Karpas-422 (cell line): ENCODE measurements around the gene CRTAC1. TPM values are rescaled to one million over a fixed set of nuclear protein-coding genes. Genes with fewer than 3 reads are reported as not detected.

ENCODE experiments used
- DNase-seq: peaks from one replicate; pipeline ENCODE4 v3.0.0-alpha.2; 2015
- H2AFZ ChIP-seq: fragments of 200-600 bp; sonication (generic); 2 replicates; pipeline ENCODE4 v1.6.1; 2014; ENCODE audit warnings: antibody characterized with exemption, low read length, mixed read lengths
- H3K27ac ChIP-seq: fragments of 200-600 bp; sonication (generic); 2 replicates; pipeline ENCODE4 v1.5.1; 2014; ENCODE audit warnings: mild to moderate bottlenecking, low read length, moderate library complexity
- H3K27me3 ChIP-seq: fragments of 200-600 bp; sonication (generic); 2 replicates; pipeline ENCODE4 v1.6.1; 2014; ENCODE audit warnings: low read length, mixed read lengths
- H3K36me3 ChIP-seq: fragments of 200-600 bp; sonication (generic); 2 replicates; pipeline ENCODE4 v1.6.1; 2014; ENCODE audit warnings: low read length, mixed read lengths; ENCODE audit not compliant: insufficient read depth
- H3K4me1 ChIP-seq: fragments of 200-600 bp; sonication (generic); 2 replicates; pipeline ENCODE4 v1.6.1; 2014; ENCODE audit warnings: mild to moderate bottlenecking, low read length, mixed read lengths
- H3K4me2 ChIP-seq: fragments of 200-600 bp; sonication (generic); 2 replicates; pipeline ENCODE4 v1.6.1; 2014; ENCODE audit warnings: low read length, low read depth, mild to moderate bottlenecking; ENCODE audit not compliant: poor library complexity, severe bottlenecking
- H3K4me3 ChIP-seq: fragments of 200-600 bp; sonication (generic); 2 replicates; pipeline ENCODE4 v1.5.1; 2014; ENCODE audit warnings: mild to moderate bottlenecking, antibody characterized with exemption, low read length, mixed read lengths
- H3K79me2 ChIP-seq: fragments of 200-600 bp; sonication (generic); 2 replicates; pipeline ENCODE4 v1.6.1; 2014; ENCODE audit warnings: mild to moderate bottlenecking, low read length, mixed read lengths
- H3K9ac ChIP-seq: fragments of 200-600 bp; sonication (generic); 2 replicates; pipeline ENCODE4 v1.6.0; 2014; ENCODE audit warnings: low read length
- H3K9me2 ChIP-seq: fragments of 200-600 bp; sonication (generic), shearing (Covaris generic); replicated peaks from 2 replicates; pipeline ENCODE4 v1.6.0; 2014; ENCODE audit warnings: mild to moderate bottlenecking, low read length, moderate library complexity; ENCODE audit not compliant: insufficient read depth
- H3K9me3 ChIP-seq: fragments of 300-700, 200-600 bp; sonication (generic); 2 replicates; pipeline ENCODE4 v1.6.1; 2014; ENCODE audit warnings: low read length, mixed read lengths
- H4K20me1 ChIP-seq: fragments of 200-600 bp; sonication (generic); 2 replicates; pipeline ENCODE4 v1.6.1; 2014; ENCODE audit warnings: mild to moderate bottlenecking, antibody characterized with exemption, low read length, low read depth; ENCODE audit not compliant: insufficient read depth
- total RNA-seq: library from RNA; depleted of rRNA; stranded (reverse); fragments of >200 nt; shearing (Covaris generic); gene quantifications from 2 replicates; pipeline ENCODE4 v1.2.3, GENCODE V29; 2014; ENCODE audit warnings: low replicate concordance

CRTAC1 gene
- total RNA-seq, 1 experiment from 2014 or later = not detected

GRCh38 chr10:97870990-97871389 lies 159.4 kb downstream of the CRTAC1 start:
- Histone ChIP-seq H4K20me1 (no peaks in the 10 kb centered on the region), H3K9me3 (no peaks in the 10 kb centered on the region), H3K9ac (no peak overlapping the region), H2AFZ (no peak overlapping the region), H3K79me2 (no peaks in the 10 kb centered on the region), H3K9me2 (no peaks in the 10 kb centered on the region), H3K36me3 (no peaks in the 10 kb centered on the region), H3K27ac (no peak overlapping the region), H3K4me1 (no peaks in the 10 kb centered on the region), H3K4me2 (no peak overlapping the region), H3K4me3 (no peak overlapping the region), H3K27me3 (no peaks in the 10 kb centered on the region)
- DNase-seq = no peak

- Histone ChIP-seq H4K20me1 (no peaks in the 10 kb centered on the region), H3K9me3 (no peaks in the 10 kb centered on the region), H2AFZ (no peak overlapping the region), H3K27ac (no peak overlapping the region), H3K27me3 (no peaks in the 10 kb centered on the region), H3K9ac (no peak overlapping the region), H3K36me3 (no peaks in the 10 kb centered on the region), H3K4me2 (no peak overlapping the region), H3K4me1 (no peaks in the 10 kb centered on the region), H3K79me2 (no peaks in the 10 kb centered on the region), H3K4me3 (no peak overlapping the region), H3K9me2 (no peaks in the 10 kb centered on the region)
- DNase-seq = peak; percentile 75
These were observed 161.1 kb downstream of the CRTAC1 start for GRCh38 chr10:97869091-97870042.

- H3K9me3 ChIP-seq = no peaks in the 10 kb centered on the region
- no peak overlapping the region for H3K4me3 ChIP-seq
- H3K36me3 ChIP-seq = no peaks in the 10 kb centered on the region
- no peak overlapping the region for H3K4me2 ChIP-seq
- no peaks in the 10 kb centered on the region for H3K79me2 ChIP-seq
- no peak overlapping the region for H2AFZ ChIP-seq
- no peak overlapping the region for H3K9ac ChIP-seq
- H4K20me1 ChIP-seq = no peaks in the 10 kb centered on the region
- no peaks in the 10 kb centered on the region for H3K9me2 ChIP-seq
- H3K27ac ChIP-seq = no peak overlapping the region
- DNase-seq = no peak
- H3K27me3 ChIP-seq = no peaks in the 10 kb centered on the region
- no peaks in the 10 kb centered on the region for H3K4me1 ChIP-seq
These were observed 162.2 kb downstream of the CRTAC1 start for GRCh38 chr10:97868134-97868685.

DNA sequence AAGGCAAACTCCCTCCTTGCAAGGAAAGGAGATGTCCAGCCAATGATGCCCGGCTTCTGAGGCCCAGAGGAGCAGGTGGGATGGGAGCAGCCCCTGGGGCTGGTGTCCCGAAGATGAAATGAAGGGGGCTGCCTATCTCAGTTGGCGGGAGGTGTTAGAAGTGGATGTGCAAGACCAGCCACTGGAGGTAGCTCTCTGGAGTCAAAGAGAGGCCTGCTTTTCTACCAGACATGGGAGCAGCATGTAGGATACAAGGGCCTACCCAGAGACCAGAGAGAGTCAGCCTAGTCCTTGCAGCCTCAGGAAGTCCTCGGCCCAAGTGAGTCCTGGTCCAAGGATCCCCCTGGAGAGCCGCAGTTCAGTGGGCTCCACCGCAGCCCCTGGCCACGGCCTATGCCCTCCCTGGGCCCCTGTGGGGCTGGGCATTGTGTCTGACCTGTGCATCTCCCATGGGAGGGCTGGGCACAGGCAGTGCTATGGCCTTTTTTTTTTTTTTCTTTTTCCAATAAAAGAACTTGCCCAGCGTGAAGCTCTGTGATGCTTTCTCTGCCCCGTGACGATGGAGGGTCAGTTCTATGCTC lies 163.1 kb downstream of the CRTAC1 start:
- Histone ChIP-seq H3K4me1 (no peaks in the 10 kb centered on the region), H3K79me2 (no peaks in the 10 kb centered on the region), H3K36me3 (no peaks in the 10 kb centered on the region), H3K4me3 (no peak overlapping the region), H2AFZ (no peak overlapping the region), H3K27ac (no peak overlapping the region), H3K4me2 (no peak overlapping the region), H3K9me3 (no peaks in the 10 kb centered on the region), H3K9ac (no peak overlapping the region), H3K9me2 (no peaks in the 10 kb centered on the region), H3K27me3 (no peaks in the 10 kb centered on the region), H4K20me1 (no peaks in the 10 kb centered on the region)
- no peak for DNase-seq

DNA sequence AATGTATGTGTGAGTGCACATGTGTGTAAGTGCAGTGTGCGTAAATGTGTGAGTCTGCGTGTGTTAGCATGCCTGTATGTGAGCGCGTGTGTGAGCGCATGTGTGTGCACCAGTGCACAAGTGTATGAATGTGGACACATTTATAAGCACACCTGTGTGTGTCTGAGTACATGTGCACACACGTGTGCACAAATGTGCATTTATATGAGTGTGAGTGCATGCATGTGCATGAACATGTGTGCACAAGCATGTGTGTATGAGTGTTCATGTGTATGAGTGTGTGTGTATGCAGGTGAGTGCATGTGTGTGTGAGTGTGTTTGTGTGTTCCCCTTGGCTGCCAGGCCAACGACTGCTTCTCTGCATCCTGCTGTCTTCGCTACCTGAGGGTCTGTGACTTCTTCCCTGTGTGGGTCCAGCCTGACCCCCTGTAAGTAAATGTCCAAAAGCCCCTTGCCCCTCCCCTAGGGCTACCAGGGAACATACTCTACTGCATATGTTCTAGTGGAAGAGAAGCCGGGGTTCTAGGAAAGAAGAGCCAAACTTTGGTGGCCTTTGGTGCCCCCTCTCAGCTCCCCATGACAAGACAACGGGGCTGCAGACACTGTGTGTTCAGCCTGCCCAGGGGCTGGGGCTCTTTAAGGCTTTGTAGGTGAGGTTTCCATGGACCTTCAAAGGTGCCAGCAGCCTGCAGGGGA lies 163.7 kb downstream of the CRTAC1 start:
- no peaks in the 10 kb centered on the region for H3K36me3 ChIP-seq
- H3K9me3 ChIP-seq = no peaks in the 10 kb centered on the region
- no peak overlapping the region for H3K9ac ChIP-seq

GRCh38 chr10:97865488-97865887 lies 164.9 kb downstream of the CRTAC1 start:
- no peaks in the 10 kb centered on the region for H3K9me2 ChIP-seq
- no peaks in the 10 kb centered on the region for H3K4me1 ChIP-seq
- H3K27me3 ChIP-seq = no peaks in the 10 kb centered on the region
- H4K20me1 ChIP-seq = no peaks in the 10 kb centered on the region
- no peak for DNase-seq
- H3K36me3 ChIP-seq = no peaks in the 10 kb centered on the region
- no peak overlapping the region for H3K4me3 ChIP-seq
- no peaks in the 10 kb centered on the region for H3K9me3 ChIP-seq
- H3K27ac ChIP-seq = no peak overlapping the region
- H2AFZ ChIP-seq = no peak overlapping the region
- H3K79me2 ChIP-seq = no peaks in the 10 kb centered on the region
- H3K9ac ChIP-seq = no peak overlapping the region
- no peak overlapping the region for H3K4me2 ChIP-seq

More for the DNA sequence above, 163.7 kb downstream of the CRTAC1 start:
- no peaks in the 10 kb centered on the region for H3K79me2 ChIP-seq
- no peaks in the 10 kb centered on the region for H4K20me1 ChIP-seq
- H3K27ac ChIP-seq = no peak overlapping the region
- H3K27me3 ChIP-seq = no peaks in the 10 kb centered on the region
- H3K4me3 ChIP-seq = no peak overlapping the region
- no peak for DNase-seq
- no peak overlapping the region for H3K4me2 ChIP-seq
- no peak overlapping the region for H2AFZ ChIP-seq
- H3K9me2 ChIP-seq = no peaks in the 10 kb centered on the region
- H3K4me1 ChIP-seq = no peaks in the 10 kb centered on the region

- Histone ChIP-seq H3K27ac (no peak overlapping the region), H3K27me3 (no peaks in the 10 kb centered on the region), H3K4me1 (no peaks in the 10 kb centered on the region), H3K9me2 (no peaks in the 10 kb centered on the region), H3K4me2 (no peak overlapping the region), H4K20me1 (no peaks in the 10 kb centered on the region), H2AFZ (no peak overlapping the region), H3K9me3 (no peaks in the 10 kb centered on the region), H3K4me3 (no peak overlapping the region), H3K79me2 (no peaks in the 10 kb centered on the region), H3K36me3 (no peaks in the 10 kb centered on the region), H3K9ac (no peak overlapping the region)
- DNase-seq = no peak
These were observed 166.6 kb downstream of the CRTAC1 start for GRCh38 chr10:97863808-97864207.

DNA sequence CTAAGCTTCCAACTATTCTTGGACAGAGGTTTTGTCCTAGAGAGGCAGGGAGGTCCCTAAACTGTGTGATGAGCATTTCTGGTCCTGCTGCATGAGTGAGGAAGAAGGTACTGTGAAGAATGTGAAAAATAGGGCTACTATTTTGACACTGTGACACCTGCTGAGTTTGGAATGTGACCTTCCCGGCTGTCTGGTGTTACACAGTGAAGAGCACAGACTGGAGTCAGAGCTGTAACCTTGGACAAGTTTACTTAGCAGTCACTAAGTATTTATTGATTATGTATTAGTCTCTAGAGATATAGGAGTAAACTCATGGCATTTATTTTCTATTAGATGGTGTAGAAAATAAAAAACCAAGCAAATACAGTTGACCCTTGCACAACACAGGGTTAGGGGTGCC lies 168.5 kb downstream of the CRTAC1 start:
- no peak for DNase-seq
- Histone ChIP-seq H3K9me3 (no peaks in the 10 kb centered on the region), H3K4me2 (no peak overlapping the region), H3K79me2 (no peaks in the 10 kb centered on the region), H3K4me3 (no peak overlapping the region), H3K9ac (no peak overlapping the region), H2AFZ (no peak overlapping the region), H3K27ac (no peak overlapping the region), H3K27me3 (no peaks in the 10 kb centered on the region), H3K4me1 (no peaks in the 10 kb centered on the region), H3K9me2 (no peaks in the 10 kb centered on the region), H4K20me1 (no peaks in the 10 kb centered on the region), H3K36me3 (no peaks in the 10 kb centered on the region)
